Measurements from ENCODE around the gene TP53I11. TPM values are rescaled to one million over a fixed set of nuclear protein-coding genes. Genes with fewer than 3 reads are reported as not detected.

Gene TP53I11
- total RNA-seq, 1 donor from 2014 or later: 6.8 TPM

DNA sequence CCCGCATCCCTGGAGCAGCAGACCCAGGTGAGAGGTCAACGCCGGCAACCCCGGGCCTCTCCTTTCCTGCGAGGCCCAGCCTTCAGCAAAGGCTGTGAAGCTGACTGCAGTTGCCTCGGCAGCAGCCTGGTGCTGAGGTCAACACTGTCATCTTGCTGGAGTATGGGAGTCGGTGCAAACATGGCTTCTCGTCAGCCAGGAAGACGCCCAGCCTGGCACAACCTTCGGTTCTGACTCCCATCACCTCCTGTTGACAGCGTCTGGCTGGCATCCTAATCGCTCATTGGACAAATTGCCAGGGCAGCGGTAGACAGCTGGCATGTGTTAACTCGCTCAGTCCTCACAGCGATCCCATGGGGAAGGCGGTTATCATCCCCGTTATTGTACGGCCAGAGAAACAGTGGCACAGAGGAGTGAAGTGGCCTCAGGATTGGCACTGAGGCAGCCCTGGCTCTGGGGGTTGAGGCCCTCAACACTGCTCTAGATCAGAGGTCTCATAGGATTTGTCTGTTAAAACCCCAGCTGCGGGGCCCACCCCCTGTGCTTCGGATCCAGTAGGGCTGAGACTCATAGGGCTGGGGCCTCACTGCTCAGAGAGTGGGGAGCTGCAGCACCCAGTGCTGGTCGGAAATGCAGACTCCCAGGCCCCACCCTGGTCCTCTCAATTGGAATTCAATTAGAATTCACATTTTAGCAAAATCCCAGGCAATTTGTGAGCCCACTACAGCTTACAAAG, 39.3 kb upstream of the TP53I11 start:
- H3K4me3 ChIP-seq (ENCODE audit: low read length in 3 of 3): no peak overlapping the region
- peaks cover 0 to 2% (median 0%) of the 10 kb centered on the region in 3 donors for H3K27me3 ChIP-seq (ENCODE audit: control insufficient read depth in 3 of 3, insufficient read depth in 3 of 3, low read length in 3 of 3)
- no peaks in the 10 kb centered on the region for H3K36me3 ChIP-seq (ENCODE audit: control insufficient read depth in 3 of 3, insufficient read depth in 3 of 3, low read length in 3 of 3)
- H3K27ac ChIP-seq (ENCODE audit: low read depth, low read length): no peak overlapping the region
- H3K9me3 ChIP-seq (ENCODE audit: control insufficient read depth in 3 of 3, low read length in 3 of 3): no peaks in the 10 kb centered on the region
- peaks cover 25 to 72% (median 32%) of the 10 kb centered on the region in 3 donors for H3K4me1 ChIP-seq (ENCODE audit: control insufficient read depth in 3 of 3, insufficient read depth in 3 of 3, low read length in 3 of 3)
- H3K9ac ChIP-seq (ENCODE audit: low read depth in 1 of 3, low read length in 3 of 3): no peak overlapping the region

DNA sequence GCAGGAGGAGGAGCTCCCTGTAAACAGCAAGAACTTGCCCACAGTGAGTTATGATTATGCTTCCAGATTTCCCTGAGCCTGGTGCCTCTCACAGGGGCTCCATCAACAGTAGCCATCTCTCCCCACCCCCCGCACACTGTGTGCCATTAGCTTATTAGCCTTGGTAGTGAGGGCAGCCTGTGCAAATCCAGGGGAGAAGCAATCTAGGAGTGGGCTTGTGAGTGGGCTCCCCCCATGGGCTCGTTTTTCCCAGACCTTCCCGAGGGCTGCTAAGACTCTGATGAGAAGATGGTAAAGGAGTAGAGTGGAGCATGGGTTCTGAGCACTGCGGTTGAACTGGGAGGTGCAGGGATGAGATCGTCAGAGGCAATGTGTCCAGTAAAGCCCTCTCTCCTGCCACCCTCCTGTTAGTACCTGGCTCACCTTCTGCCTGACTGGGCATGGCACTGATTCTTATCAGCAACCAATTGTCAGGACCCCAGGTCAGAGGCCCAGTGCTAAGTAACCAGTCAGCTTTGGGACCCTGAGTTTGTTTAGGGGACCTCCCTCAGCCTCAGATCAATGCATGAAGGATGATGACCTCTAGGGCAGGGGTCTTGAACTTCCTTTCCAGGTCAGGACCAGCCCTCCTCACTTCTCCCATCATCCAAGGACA, 38.4 kb upstream of the TP53I11 start:
- Histone ChIP-seq H3K27ac (ENCODE audit: low read depth, low read length) (no peak overlapping the region), H3K9ac (ENCODE audit: low read depth in 1 of 3, low read length in 3 of 3) (no peak overlapping the region), H3K36me3 (ENCODE audit: control insufficient read depth in 3 of 3, insufficient read depth in 3 of 3, low read length in 3 of 3) (no peaks in the 10 kb centered on the region), H3K4me1 (ENCODE audit: control insufficient read depth in 3 of 3, insufficient read depth in 3 of 3, low read length in 3 of 3) (peaks cover 25 to 72% (median 32%) of the 10 kb centered on the region in 3 donors), H3K4me3 (ENCODE audit: low read length in 3 of 3) (no peak overlapping the region), H3K27me3 (ENCODE audit: control insufficient read depth in 3 of 3, insufficient read depth in 3 of 3, low read length in 3 of 3) (peaks cover 0 to 2% (median 0%) of the 10 kb centered on the region in 3 donors), H3K9me3 (ENCODE audit: control insufficient read depth in 3 of 3, low read length in 3 of 3) (no peaks in the 10 kb centered on the region)

DNA sequence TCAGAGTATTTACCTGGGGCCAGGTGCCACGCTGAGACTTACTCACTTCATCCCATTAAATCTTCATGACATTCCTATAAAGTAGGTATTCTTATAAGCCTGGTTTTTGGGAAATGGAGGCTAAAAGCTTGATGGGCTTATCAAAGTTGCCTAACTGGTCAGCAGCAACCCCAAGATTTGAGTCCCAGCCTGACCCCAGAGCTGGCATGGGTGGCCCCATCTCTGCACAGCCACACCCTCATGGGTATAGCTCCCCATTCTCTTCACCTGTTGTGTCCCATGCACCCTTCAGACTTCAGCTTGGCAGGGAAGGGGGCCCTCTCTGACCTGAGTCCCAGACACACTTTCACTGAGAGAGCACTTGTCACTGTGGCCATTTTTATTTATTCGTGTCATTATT, 37.4 kb upstream of the TP53I11 start:
- Histone ChIP-seq H3K4me3 (ENCODE audit: low read length in 3 of 3) (no peak overlapping the region), H3K36me3 (ENCODE audit: control insufficient read depth in 3 of 3, insufficient read depth in 3 of 3, low read length in 3 of 3) (no peaks in the 10 kb centered on the region), H3K27me3 (ENCODE audit: control insufficient read depth in 3 of 3, insufficient read depth in 3 of 3, low read length in 3 of 3) (peaks cover 0 to 2% (median 0%) of the 10 kb centered on the region in 3 donors), H3K9ac (ENCODE audit: low read depth in 1 of 3, low read length in 3 of 3) (no peak overlapping the region), H3K27ac (ENCODE audit: low read depth, low read length) (no peak overlapping the region), H3K4me1 (ENCODE audit: control insufficient read depth in 3 of 3, insufficient read depth in 3 of 3, low read length in 3 of 3) (peaks cover 25 to 72% (median 32%) of the 10 kb centered on the region in 3 donors), H3K9me3 (ENCODE audit: control insufficient read depth in 3 of 3, low read length in 3 of 3) (no peaks in the 10 kb centered on the region)

DNA sequence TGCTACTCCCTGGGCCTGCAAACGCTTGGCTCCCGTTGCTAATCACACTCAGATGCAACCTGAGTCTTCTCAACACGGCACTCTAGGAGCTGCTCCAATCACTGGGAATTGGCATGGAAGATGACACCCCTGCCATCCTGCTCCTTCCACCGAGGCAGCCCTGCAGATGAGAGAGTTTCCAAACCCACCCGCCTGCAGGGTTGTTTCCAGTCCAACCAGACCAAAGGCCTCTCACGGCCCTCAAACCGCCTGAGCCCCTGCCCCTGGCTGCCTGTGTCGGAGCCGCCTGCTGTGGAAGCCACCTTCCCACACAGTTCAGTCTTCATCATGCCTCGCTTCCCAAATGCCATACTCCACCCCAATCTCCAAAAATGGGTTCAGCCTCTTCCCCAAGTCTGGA, 36.8 kb upstream of the TP53I11 start:
- Histone ChIP-seq H3K27ac (ENCODE audit: low read depth, low read length) (no peak overlapping the region), H3K36me3 (ENCODE audit: control insufficient read depth in 3 of 3, insufficient read depth in 3 of 3, low read length in 3 of 3) (no peaks in the 10 kb centered on the region), H3K9ac (ENCODE audit: low read depth in 1 of 3, low read length in 3 of 3) (no peak overlapping the region)

DNA sequence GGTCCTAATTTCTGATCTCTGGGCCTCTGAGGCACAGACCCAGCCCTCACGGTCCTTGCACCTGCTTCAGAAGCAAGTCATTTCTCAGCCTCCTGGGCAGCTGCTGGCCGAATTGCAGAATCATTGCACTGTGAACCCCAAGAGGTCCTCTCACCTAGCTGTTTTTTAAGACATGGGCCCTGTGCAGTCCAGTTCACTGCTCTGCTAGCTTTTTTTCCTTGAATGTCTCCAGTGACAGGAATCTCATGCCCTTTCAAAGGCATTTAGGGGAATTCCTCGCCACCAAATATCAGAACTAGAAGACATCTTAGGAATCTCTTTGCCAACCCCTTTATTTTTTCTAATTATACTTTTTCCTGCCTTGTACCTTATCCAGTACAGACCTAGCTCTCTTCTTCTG, 35.6 kb upstream of the TP53I11 start:
- Histone ChIP-seq H3K36me3 (ENCODE audit: control insufficient read depth in 3 of 3, insufficient read depth in 3 of 3, low read length in 3 of 3) (no peaks in the 10 kb centered on the region), H3K4me1 (ENCODE audit: control insufficient read depth in 3 of 3, insufficient read depth in 3 of 3, low read length in 3 of 3) (peaks cover 10 to 56% (median 28%) of the 10 kb centered on the region in 3 donors), H3K27me3 (ENCODE audit: control insufficient read depth in 3 of 3, insufficient read depth in 3 of 3, low read length in 3 of 3) (peaks cover 0 to 2% (median 0%) of the 10 kb centered on the region in 3 donors), H3K9me3 (ENCODE audit: control insufficient read depth in 3 of 3, low read length in 3 of 3) (no peaks in the 10 kb centered on the region), H3K27ac (ENCODE audit: low read depth, low read length) (no peak overlapping the region), H3K9ac (ENCODE audit: low read depth in 1 of 3, low read length in 3 of 3) (no peak overlapping the region), H3K4me3 (ENCODE audit: low read length in 3 of 3) (no peak overlapping the region)

More for the DNA sequence above, 36.8 kb upstream of the TP53I11 start:
- no peak overlapping the region for H3K4me3 ChIP-seq (ENCODE audit: low read length in 3 of 3)
- H3K9me3 ChIP-seq (ENCODE audit: control insufficient read depth in 3 of 3, low read length in 3 of 3): no peaks in the 10 kb centered on the region
- H3K27me3 ChIP-seq (ENCODE audit: control insufficient read depth in 3 of 3, insufficient read depth in 3 of 3, low read length in 3 of 3): peaks cover 0 to 2% (median 0%) of the 10 kb centered on the region in 3 donors
- peaks cover 22 to 68% (median 29%) of the 10 kb centered on the region in 3 donors for H3K4me1 ChIP-seq (ENCODE audit: control insufficient read depth in 3 of 3, insufficient read depth in 3 of 3, low read length in 3 of 3)

DNA sequence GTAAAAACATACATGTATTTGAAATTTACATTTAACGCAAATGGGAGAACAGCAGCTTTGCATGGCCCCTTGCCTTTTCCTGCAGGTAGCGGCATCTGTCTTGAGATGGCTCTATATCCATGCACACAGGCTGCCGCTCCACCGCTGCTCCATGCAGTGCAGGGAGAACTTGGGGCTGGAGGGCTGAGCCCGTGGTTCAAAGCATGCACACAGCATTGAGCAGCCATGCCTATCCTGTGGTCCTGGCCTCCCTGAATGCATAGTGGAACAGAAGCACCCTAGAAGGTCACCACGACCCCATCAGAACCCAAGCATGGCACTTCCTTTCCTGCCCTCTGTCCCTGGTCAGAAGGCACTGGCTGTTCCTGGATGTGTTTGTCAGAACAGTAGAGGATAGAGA, 35.0 kb upstream of the TP53I11 start:
- no peak overlapping the region for H3K9ac ChIP-seq (ENCODE audit: low read depth in 1 of 3, low read length in 3 of 3)

DNA sequence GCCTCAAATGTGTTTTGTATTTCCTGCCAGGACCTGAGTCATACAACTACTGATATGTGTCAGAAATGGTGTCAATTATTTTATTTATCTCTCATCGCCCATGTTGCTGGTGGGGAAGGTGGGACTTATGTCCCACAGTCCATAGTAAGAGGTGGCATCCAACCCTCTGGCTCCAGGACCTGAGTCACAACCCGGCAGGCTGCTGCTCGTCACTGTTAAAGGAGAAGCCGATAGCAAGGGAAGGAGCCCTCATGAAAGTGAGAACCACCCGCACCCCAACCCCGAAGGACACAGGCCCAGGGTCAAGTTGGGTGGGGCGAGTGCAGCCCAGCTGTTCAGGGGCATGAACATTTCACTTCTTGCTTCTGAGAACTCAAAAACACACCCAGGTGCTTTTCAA, 33.1 kb upstream of the TP53I11 start:
- no peaks in the 10 kb centered on the region for H3K9me3 ChIP-seq (ENCODE audit: control insufficient read depth in 3 of 3, low read length in 3 of 3)
- no peak overlapping the region for H3K4me3 ChIP-seq (ENCODE audit: low read length in 3 of 3)
- H3K4me1 ChIP-seq (ENCODE audit: control insufficient read depth in 3 of 3, insufficient read depth in 3 of 3, low read length in 3 of 3): peaks cover 12 to 40% (median 17%) of the 10 kb centered on the region in 3 donors
- no peak overlapping the region for H3K9ac ChIP-seq (ENCODE audit: low read depth in 1 of 3, low read length in 3 of 3)
- H3K36me3 ChIP-seq (ENCODE audit: control insufficient read depth in 3 of 3, insufficient read depth in 3 of 3, low read length in 3 of 3): no peaks in the 10 kb centered on the region
- no peak overlapping the region for H3K27ac ChIP-seq (ENCODE audit: low read depth, low read length)
- H3K27me3 ChIP-seq (ENCODE audit: control insufficient read depth in 3 of 3, insufficient read depth in 3 of 3, low read length in 3 of 3): no peaks in the 10 kb centered on the region

More for the DNA sequence above, 35.0 kb upstream of the TP53I11 start:
- Histone ChIP-seq H3K9me3 (ENCODE audit: control insufficient read depth in 3 of 3, low read length in 3 of 3) (no peaks in the 10 kb centered on the region), H3K27me3 (ENCODE audit: control insufficient read depth in 3 of 3, insufficient read depth in 3 of 3, low read length in 3 of 3) (peaks cover 0 to 2% (median 0%) of the 10 kb centered on the region in 3 donors), H3K27ac (ENCODE audit: low read depth, low read length) (no peak overlapping the region), H3K4me3 (ENCODE audit: low read length in 3 of 3) (no peak overlapping the region), H3K4me1 (ENCODE audit: control insufficient read depth in 3 of 3, insufficient read depth in 3 of 3, low read length in 3 of 3) (peaks cover 14 to 51% (median 28%) of the 10 kb centered on the region in 3 donors), H3K36me3 (ENCODE audit: control insufficient read depth in 3 of 3, insufficient read depth in 3 of 3, low read length in 3 of 3) (no peaks in the 10 kb centered on the region)

DNA sequence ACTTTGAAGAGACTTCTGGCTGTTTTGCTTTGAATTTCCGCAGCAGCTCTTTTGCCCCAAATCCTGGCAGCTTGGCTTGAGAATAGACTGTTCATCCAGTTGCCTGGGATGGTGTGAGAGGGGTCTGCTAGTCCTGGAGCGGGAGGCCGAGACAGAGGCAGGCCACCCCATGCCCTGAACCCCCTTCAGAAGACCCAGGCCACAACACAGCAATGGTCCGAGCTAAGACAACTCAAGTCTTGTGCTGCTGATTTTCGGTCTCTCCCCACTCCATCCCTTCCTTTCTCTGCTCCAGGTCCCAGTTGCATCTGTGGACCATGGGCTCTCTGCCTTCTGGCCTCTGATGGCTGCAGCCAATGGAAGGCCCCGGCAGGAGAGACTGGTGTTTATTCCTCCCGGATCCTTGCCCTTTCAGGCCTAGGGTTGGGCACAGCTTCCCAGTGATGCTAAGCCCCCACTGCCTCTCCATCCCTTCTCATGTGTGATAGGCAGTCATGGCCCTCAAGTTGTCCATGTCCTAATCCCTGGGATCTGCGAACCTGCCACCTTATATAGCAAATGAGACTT, 31.9 kb upstream of the TP53I11 start:
- peaks cover 13 to 40% (median 16%) of the 10 kb centered on the region in 3 donors for H3K4me1 ChIP-seq (ENCODE audit: control insufficient read depth in 3 of 3, insufficient read depth in 3 of 3, low read length in 3 of 3)
- no peak overlapping the region for H3K27ac ChIP-seq (ENCODE audit: low read depth, low read length)
- no peak overlapping the region for H3K4me3 ChIP-seq (ENCODE audit: low read length in 3 of 3)
- no peaks in the 10 kb centered on the region for H3K9me3 ChIP-seq (ENCODE audit: control insufficient read depth in 3 of 3, low read length in 3 of 3)
- H3K9ac ChIP-seq (ENCODE audit: low read depth in 1 of 3, low read length in 3 of 3): no peak overlapping the region
- no peaks in the 10 kb centered on the region for H3K27me3 ChIP-seq (ENCODE audit: control insufficient read depth in 3 of 3, insufficient read depth in 3 of 3, low read length in 3 of 3)
- H3K36me3 ChIP-seq (ENCODE audit: control insufficient read depth in 3 of 3, insufficient read depth in 3 of 3, low read length in 3 of 3): no peaks in the 10 kb centered on the region

DNA sequence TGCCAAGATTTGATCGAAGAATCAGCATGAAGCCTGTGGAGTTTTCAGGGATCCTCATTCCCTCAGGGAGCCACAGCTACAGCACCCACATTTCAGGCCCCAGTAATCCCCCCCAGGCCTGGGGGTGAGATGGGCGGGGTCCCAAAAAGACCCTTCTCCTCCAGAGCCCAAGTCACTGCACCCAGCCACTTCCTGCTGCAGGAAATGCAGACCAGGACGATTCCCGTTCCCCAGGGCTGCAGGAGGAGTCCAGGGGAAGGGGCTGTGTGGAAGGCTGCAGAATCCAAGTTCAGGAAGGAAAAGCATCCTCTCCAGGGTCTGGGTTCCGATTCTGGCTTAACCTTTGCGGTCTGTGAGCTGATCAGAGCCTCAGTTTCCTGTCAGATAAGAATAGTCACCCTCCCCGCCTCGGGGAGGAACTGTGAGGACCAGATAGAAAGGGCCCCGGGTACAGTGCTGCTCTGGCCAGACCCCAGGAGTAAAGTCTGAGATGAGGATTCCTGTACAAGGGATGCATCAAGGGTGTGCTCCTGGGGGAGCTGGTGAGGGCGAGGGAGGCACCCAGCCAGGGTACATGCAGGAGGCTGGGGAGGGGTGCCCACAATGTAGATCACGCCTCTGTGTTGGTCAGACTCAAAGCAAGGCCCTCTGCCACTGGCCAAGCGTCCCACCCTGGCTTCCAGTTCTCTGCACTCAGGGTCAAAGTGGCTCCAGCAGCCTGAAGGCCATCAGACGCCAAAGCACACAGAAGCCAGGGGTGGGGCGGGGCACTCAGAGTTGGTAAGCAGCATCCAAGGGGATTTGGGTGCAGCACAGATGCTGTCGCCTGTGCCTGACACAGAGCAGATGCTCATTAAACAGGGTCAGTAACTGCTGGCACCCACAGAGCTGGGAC, 30.1 kb upstream of the TP53I11 start:
- Histone ChIP-seq H3K36me3 (ENCODE audit: control insufficient read depth in 3 of 3, insufficient read depth in 3 of 3, low read length in 3 of 3) (no peaks in the 10 kb centered on the region), H3K27me3 (ENCODE audit: control insufficient read depth in 3 of 3, insufficient read depth in 3 of 3, low read length in 3 of 3) (no peaks in the 10 kb centered on the region), H3K4me1 (ENCODE audit: control insufficient read depth in 3 of 3, insufficient read depth in 3 of 3, low read length in 3 of 3) (peaks cover 6 to 25% (median 17%) of the 10 kb centered on the region in 3 donors), H3K4me3 (ENCODE audit: low read length in 3 of 3) (no peak overlapping the region), H3K9me3 (ENCODE audit: control insufficient read depth in 3 of 3, low read length in 3 of 3) (no peaks in the 10 kb centered on the region), H3K9ac (ENCODE audit: low read depth in 1 of 3, low read length in 3 of 3) (no peak overlapping the region), H3K27ac (ENCODE audit: low read depth, low read length) (no peak overlapping the region)

All from skeletal muscle tissue (tissue), 4 donors.